Uterus (tissue), 4 donors: Measurements from ENCODE around the gene FAM9C. TPM values are rescaled to one million over a fixed set of nuclear protein-coding genes. Genes with fewer than 3 reads are reported as not detected.

Experiments
- DNase-seq, 2 donors: peaks; one replicate each; pipeline ENCODE4 v3.0.0-alpha.2; 2019 to 2020
- H3K27ac ChIP-seq, 2 donors: fragments of 200-600 bp; sonication (generic); 1 replicate in 1 of 2; 2 replicates in 1 of 2; pipeline ENCODE4 v1.5.1; 2016 to 2018
- H3K27me3 ChIP-seq, 2 donors: fragments of 200-600 bp; sonication (generic); one replicate each; pipeline ENCODE4 v1.5.1; 2018 to 2019; ENCODE audit warnings: control low read depth in 1 of 2
- H3K36me3 ChIP-seq, 2 donors: fragments of 200-600 bp; sonication (generic); one replicate each; pipeline ENCODE4 v1.5.1; 2019; ENCODE audit warnings: control low read depth in 1 of 2
- H3K4me1 ChIP-seq, 2 donors: fragments of 200-600 bp; sonication (generic); one replicate each; pipeline ENCODE4 v1.5.1; 2018 to 2019; ENCODE audit warnings: control low read depth in 1 of 2
- H3K4me3 ChIP-seq, 2 donors: fragments of 200-600 bp; sonication (generic); 1 replicate in 1 of 2; 2 replicates in 1 of 2; pipeline ENCODE4 v1.5.1; 2018 to 2019; ENCODE audit warnings: mild to moderate bottlenecking in 1 of 2
- H3K9me3 ChIP-seq, 2 donors: fragments of 200-600 bp; sonication (generic); one replicate each; pipeline ENCODE4 v1.5.1; 2019; ENCODE audit warnings: control low read depth in 1 of 2
- POLR2A ChIP-seq, 2 donors: fragments of 450-650 bp; IDR thresholded peaks; one replicate each; pipeline ENCODE4 v1.6.1; 2016; ENCODE audit warnings: antibody characterized with exemption in 2 of 2, mild to moderate bottlenecking in 1 of 2, moderate library complexity in 1 of 2
- intact Hi-C: fragments of 100-400 bp; cut with DNase I; formaldehyde crosslinking; loops from one replicate; pipeline ENCODE4 v1.15.1; 2023; ENCODE audit warnings: low total_unique reads
- total RNA-seq, 4 donors: library from RNA; depleted of rRNA in 3 of 4; stranded (reverse); fragments of >200 nt in 3 of 4; gene quantifications; one replicate each; pipeline versions ENCODE4 v1.1.0 to v1.2.4, GENCODE V29; 2014 to 2023
- TF ChIP-seq, protein P1 (sequence below), 4 experiments: fragments of 200-600 bp in 2 of 4; fragments of 450-650 bp in 2 of 4; sonication (generic) in 2 of 4; IDR thresholded peaks; one replicate each; pipeline ENCODE4 v1.5.1; 2016 to 2019; ENCODE audit warnings: antibody characterized with exemption in 4 of 4, mild to moderate bottlenecking in 2 of 4, moderate library complexity in 1 of 4
- donor health status: DM: yes; HTN: yes; CAD: no.

Gene FAM9C
- total RNA-seq, result under 1 TPM in 1 of 4 donors, not detected in 3; 0.07 TPM

DNA sequence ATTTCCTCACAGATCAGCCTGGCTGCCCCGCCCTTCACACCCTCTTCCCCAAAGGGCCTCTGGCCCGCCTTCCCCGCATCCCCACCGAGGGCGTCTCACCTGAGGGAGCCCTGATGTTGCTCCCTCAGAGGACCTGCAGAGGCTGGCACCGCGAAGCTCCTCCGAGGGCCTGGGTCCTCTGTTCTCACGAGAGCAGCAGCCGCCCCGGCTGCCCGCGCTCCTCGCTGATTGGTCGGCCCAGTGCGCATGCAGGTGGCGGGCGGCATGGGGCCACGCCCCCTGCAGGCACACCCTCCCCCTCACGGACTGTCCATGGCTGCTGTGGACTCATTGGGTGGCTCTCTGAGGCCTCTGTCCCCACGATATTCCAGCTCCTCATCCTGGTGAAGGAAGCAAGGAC, at the start of gene FAM9C:
Gene FAM9C, minus strand, starts transcription at position 180 of the 400 bp plus-strand sequence. CDS start 831 bp downstream, outside the sequence.
- no peaks in the 10 kb centered on the region for H3K27me3 ChIP-seq
- TF ChIP-seq, protein P1, sequence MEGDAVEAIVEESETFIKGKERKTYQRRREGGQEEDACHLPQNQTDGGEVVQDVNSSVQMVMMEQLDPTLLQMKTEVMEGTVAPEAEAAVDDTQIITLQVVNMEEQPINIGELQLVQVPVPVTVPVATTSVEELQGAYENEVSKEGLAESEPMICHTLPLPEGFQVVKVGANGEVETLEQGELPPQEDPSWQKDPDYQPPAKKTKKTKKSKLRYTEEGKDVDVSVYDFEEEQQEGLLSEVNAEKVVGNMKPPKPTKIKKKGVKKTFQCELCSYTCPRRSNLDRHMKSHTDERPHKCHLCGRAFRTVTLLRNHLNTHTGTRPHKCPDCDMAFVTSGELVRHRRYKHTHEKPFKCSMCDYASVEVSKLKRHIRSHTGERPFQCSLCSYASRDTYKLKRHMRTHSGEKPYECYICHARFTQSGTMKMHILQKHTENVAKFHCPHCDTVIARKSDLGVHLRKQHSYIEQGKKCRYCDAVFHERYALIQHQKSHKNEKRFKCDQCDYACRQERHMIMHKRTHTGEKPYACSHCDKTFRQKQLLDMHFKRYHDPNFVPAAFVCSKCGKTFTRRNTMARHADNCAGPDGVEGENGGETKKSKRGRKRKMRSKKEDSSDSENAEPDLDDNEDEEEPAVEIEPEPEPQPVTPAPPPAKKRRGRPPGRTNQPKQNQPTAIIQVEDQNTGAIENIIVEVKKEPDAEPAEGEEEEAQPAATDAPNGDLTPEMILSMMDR (IDR thresholded peaks at IDR 0.05), result no peak
- no peak within 1 kb of the TSS for H3K4me3 ChIP-seq
- no peak for DNase-seq
- no peaks in the 10 kb centered on the region for H3K36me3 ChIP-seq
- H3K27ac ChIP-seq, result no peak within 1 kb of the TSS
- intact Hi-C loops, result no loop called here
- no peaks in the 10 kb centered on the region for H3K9me3 ChIP-seq
- H3K4me1 ChIP-seq, result no peaks in the 10 kb centered on the region

DNA sequence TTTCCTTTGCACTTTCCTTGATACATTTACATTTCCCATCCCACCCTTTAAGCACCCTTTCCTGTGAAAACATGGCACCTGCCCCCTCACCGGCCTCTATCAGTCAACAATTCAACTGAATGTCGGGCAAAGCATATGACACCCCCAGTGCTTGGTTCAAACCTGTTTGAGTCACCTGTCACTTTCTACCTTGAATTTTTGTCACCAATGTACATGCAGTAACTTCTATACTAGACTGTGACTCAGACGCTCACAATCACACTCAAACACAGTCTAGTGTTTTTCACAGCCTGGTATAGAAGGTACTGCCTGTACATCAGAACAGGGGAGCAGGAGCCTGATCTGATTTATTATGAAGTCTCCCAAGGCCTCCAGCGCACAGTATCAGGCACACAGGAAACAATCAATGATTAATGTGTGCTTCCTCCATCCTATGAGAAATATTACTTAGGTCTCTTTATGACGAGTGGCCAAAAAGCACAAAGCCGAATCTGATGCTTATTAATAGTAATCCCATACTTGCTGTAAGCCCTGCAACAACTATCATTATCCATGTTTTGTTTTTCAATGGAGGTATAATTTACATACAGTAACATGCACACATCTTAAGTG, 49.2 kb upstream of the FAM9C start:
- TF ChIP-seq, protein P1 (IDR thresholded peaks at IDR 0.05), result no peak
- no peak for TF ChIP-seq POLR2A (IDR thresholded peaks at IDR 0.05)
- Histone ChIP-seq H3K4me1 (no peaks in the 10 kb centered on the region), H3K27me3 (no peaks in the 10 kb centered on the region), H3K27ac (peak overlapping the region in 1 of 2 donors; percentile 56), H3K9me3 (no peaks in the 10 kb centered on the region), H3K4me3 (no peak overlapping the region), H3K36me3 (no peaks in the 10 kb centered on the region)
- no peak for DNase-seq
- intact Hi-C loops, result no loop called here

DNA sequence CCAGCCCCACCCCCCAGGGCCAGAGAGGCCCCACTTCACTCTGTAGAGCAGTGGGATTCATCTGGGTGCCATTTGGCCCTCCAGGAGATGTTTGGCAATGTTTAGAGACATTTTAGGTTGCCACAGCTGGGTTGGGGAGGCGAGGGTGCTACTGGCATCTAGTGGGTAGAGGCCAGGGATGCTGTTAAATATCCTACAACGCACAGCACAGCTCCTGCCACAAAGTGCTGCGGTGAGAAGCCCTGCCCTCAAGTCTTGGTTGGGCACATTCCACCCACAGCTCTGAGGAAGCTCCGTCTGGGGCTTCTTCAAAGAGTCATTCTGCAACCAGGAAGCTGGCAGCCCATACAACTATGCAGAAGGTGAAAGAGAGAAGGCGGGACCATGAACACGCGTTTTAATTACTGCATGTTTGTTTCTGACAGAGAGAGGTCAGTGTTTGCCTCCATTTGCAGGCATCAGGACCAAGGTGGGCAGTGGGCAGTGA, 48.1 kb upstream of the FAM9C start:
- Histone ChIP-seq H3K36me3 (no peaks in the 10 kb centered on the region), H3K27ac (no peak overlapping the region), H3K27me3 (no peaks in the 10 kb centered on the region), H3K9me3 (no peaks in the 10 kb centered on the region), H3K4me3 (no peak overlapping the region), H3K4me1 (no peaks in the 10 kb centered on the region)
- no peak for DNase-seq
- TF ChIP-seq POLR2A (IDR thresholded peaks at IDR 0.05), result no peak
- TF ChIP-seq, protein P1 (IDR thresholded peaks at IDR 0.05), result no peak
- intact Hi-C loops, result no loop called here

DNA sequence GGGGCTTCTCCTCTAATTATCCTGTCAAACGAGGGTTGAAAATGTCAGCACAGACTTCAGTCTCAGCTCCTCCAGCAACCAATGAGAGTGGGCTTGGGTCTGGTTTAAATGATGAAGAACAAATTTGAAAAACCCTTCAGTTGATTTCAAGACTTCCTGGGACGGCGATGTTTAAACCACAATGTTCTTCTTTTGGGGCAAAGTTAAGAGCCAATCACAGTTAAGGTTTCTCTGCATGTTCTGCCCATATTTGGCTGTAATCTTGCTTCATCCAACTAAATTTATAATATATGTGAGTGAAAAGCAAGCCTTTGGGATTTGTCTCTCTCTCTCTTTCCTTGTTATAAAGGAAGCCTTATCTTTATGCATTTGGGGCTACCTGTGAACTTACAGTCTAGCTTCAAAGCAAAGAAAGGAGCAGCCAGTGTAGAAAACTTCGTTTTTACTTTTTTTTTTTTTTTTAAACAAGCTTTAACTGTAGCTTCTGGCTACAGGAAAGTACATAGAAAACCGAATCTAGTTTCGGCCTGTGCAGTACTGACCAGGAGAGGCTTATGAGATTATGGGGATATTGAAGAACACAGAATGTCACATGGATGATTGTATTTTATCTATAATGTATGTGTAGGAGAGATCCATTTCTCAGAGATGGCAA, 46.8 kb upstream of the FAM9C start:
- Histone ChIP-seq H3K36me3 (no peaks in the 10 kb centered on the region), H3K9me3 (no peaks in the 10 kb centered on the region), H3K4me3 (no peak overlapping the region), H3K4me1 (no peaks in the 10 kb centered on the region), H3K27me3 (no peaks in the 10 kb centered on the region), H3K27ac (peak overlapping the region; percentile 53 to 68)
- DNase-seq, result no peak
- intact Hi-C loops, result no loop called here
- TF ChIP-seq, protein P1 (IDR thresholded peaks at IDR 0.05), result no peak
- no peak for TF ChIP-seq POLR2A (IDR thresholded peaks at IDR 0.05)

DNA sequence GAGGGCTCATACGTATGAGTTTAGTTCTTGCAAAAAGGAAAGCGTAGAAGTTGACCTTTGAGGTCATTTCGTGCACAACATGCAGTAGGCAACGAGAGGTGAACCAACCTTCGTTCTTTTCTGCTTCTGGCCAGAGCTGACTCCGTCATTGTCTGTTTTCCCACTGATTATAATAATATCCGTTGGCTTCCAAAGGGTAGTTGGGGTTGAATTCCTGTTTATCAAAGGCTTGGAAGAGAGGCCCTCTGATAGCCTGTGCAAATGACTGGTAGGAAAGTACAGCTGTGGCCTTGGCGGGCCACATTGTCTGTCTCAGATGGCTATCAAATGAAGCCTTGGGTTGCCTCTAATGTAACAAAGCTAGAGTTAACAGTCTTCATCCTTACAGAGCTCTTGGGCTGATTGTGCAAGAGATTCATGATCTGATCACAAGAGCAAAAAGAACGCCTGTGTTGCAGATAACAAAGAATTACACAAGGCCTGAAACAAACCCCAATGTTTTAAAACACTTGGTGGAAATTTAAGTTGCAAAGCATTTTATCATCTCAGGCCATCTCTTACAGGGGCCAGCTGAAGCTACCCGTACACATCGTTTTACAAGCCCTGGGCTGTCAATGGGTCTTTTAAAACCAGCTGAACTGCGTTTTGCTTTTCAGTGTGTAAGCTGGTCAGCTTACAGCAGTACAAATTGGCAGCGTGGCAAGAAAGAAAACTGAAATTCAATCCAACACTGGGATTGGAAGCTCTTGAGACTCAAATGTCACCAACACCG, 46.1 kb upstream of the FAM9C start:
- H3K4me3 ChIP-seq, result no peak overlapping the region
- no peak for TF ChIP-seq POLR2A (IDR thresholded peaks at IDR 0.05)
- no peaks in the 10 kb centered on the region for H3K4me1 ChIP-seq
- no peaks in the 10 kb centered on the region for H3K36me3 ChIP-seq
- H3K27ac ChIP-seq, result peak overlapping the region; percentile 53 to 68
- intact Hi-C loops, result no loop called here
- no peaks in the 10 kb centered on the region for H3K9me3 ChIP-seq
- DNase-seq, result no peak
- no peaks in the 10 kb centered on the region for H3K27me3 ChIP-seq
